Activated CD4-positive, alpha-beta T cell treated with anti-CD3 and anti-CD28 coated beads for 36 hours (primary cell): ENCODE data around the gene CCDC15. TPM values are rescaled to one million over a fixed set of nuclear protein-coding genes. Genes with fewer than 3 reads are reported as not detected.

Experiments used
- ATAC-seq: fragments of 200-7000 bp; cut with Tn5 transposase; one replicate; pipeline ENCODE4 v1.10.0; 2021; ENCODE audit warnings: mild to moderate bottlenecking, moderate library complexity
- CTCF ChIA-PET: fragments of 350-600 bp; sonication (Branson Sonifier 250); formaldehyde crosslinking; loops from one replicate; lab custom pipeline; 2021; ENCODE audit warnings: antibody characterized with exemption; lab: Charles Lee
- POLR2A ChIA-PET: fragments of 350-600 bp; sonication (Branson Sonifier 250); formaldehyde crosslinking; loops from one replicate; lab custom pipeline; 2021; ENCODE audit warnings: antibody characterized with exemption, inconsistent platforms; lab: Charles Lee
- DNase-seq: peaks from one replicate; pipeline ENCODE4 v3.0.0-alpha.2; 2020
- H3K27ac Mint-ChIP-seq: one replicate; pipeline ENCODE4 v1.8.0; 2021; ENCODE audit warnings: mixed read lengths
- H3K27me3 Mint-ChIP-seq: one replicate; pipeline ENCODE4 v1.8.0; 2021; ENCODE audit warnings: mixed read lengths
- H3K36me3 Mint-ChIP-seq: one replicate; pipeline ENCODE4 v1.8.0; 2021; ENCODE audit warnings: low read depth, mixed read lengths
- H3K4me1 Mint-ChIP-seq: one replicate; pipeline ENCODE4 v1.8.0; 2021; ENCODE audit warnings: mixed read lengths
- H3K4me3 Mint-ChIP-seq: one replicate; pipeline ENCODE4 v1.8.0; 2021; ENCODE audit warnings: mild to moderate bottlenecking, moderate library complexity, mixed read lengths
- H3K9me3 Mint-ChIP-seq: one replicate; pipeline ENCODE4 v1.8.0; 2021; ENCODE audit warnings: low read depth, mixed read lengths
- intact Hi-C, 2 experiments: fragments of 100-400 bp; cut with DNase I in 1 of 2; cut with micrococcal nuclease in 1 of 2; formaldehyde crosslinking; loops; one replicate each; pipeline versions ENCODE4 v1.14.2 to v1.15.1; 2022 to 2024; cut with DNase I, micrococcal nuclease
- total RNA-seq, 2 experiments: library from RNA; stranded (reverse); gene quantifications; one replicate each; pipeline ENCODE4 v1.2.3, GENCODE V29; 2021

Gene CCDC15
- total RNA-seq, 2 experiments from 2014 or later: 5.6 to 6.7 TPM

DNA sequence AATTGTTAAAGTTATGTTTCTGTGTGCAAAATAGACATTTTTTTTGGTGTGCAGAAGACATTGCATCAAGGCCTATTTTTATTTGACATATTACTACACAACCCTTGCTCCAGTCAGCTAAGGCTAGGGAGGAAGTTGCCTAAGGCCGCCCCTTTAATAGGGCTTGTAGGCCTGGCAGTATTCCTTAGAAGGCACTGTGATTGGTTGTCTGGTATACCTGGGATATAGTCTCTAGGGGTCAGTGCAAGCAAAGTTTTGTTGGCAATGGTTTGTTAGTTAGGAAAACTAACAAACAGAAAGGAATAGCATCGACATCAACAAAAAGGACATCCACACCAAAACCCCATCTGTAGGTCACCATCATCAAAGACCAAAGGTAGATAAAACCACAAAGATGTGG is 16.9 kb downstream of the CCDC15 start:
- intact Hi-C loops: no loop called here
- Mint-ChIP-seq H3K9me3 (no peaks in the 10 kb centered on the region), H3K36me3 (no peaks in the 10 kb centered on the region), H3K4me1 (no peaks in the 10 kb centered on the region), H3K27me3 (no peaks in the 10 kb centered on the region), H3K27ac (no peak overlapping the region), H3K4me3 (no peak overlapping the region)
- CTCF ChIA-PET: no interaction called here
- POLR2A ChIA-PET: no interaction called here
- no peak for DNase-seq
- ATAC-seq: no peak

DNA sequence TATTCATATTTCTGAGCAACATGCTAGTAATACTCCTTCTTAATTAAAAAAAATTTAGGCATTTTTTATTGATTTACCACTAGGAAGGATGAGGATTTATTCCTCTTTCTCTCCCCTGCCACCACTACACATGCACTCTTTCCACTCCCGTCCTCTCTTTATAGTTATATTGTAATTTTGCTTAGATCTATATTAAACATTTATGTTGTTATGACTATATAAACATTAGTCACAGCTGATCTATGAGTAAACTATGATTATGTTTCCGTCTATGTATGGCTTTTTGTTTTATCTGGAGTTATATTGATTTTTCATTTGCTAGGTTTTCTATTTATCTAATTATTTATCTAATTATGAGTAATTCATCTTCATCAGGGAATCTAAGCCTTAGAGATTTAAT is 17.8 kb downstream of the CCDC15 start:
- H3K36me3 Mint-ChIP-seq: no peaks in the 10 kb centered on the region
- POLR2A ChIA-PET: no interaction called here
- CTCF ChIA-PET: no interaction called here

DNA sequence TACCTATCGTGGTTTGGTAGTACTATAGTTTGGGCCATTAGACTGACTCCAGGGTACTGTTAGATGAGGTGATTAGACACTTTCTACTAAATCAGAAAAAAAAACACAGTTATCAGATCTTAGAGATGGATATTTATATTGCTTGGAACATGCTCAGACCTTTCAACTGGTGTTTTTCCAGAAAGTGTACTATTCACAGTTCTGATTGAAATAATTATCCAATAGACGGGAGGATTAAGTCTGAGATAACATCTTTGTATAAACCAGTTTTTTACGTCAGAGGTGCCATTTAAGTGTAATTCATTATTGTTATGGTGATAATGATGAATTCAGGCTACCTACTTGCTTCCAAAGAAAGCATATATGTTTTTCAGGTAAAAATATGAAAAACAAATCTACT is 22.5 kb downstream of the CCDC15 start:
- DNase-seq (no peak), ATAC-seq (no peak)
- intact Hi-C loops: no loop called here
- Mint-ChIP-seq H3K9me3 (peaks cover 17% of the 10 kb centered on the region), H3K4me1 (no peaks in the 10 kb centered on the region), H3K4me3 (no peak overlapping the region), H3K27me3 (no peaks in the 10 kb centered on the region), H3K27ac (no peak overlapping the region), H3K36me3 (peaks cover 34% of the 10 kb centered on the region)
- ChIA-PET POLR2A (no interaction called here), CTCF (no interaction called here)

More for the DNA sequence above, 17.8 kb downstream of the CCDC15 start:
- Mint-ChIP-seq H3K9me3 (no peaks in the 10 kb centered on the region), H3K4me3 (no peak overlapping the region), H3K27ac (no peak overlapping the region), H3K27me3 (no peaks in the 10 kb centered on the region), H3K4me1 (no peaks in the 10 kb centered on the region)
- no peak for DNase-seq
- intact Hi-C loops: no loop called here
- no peak for ATAC-seq

DNA sequence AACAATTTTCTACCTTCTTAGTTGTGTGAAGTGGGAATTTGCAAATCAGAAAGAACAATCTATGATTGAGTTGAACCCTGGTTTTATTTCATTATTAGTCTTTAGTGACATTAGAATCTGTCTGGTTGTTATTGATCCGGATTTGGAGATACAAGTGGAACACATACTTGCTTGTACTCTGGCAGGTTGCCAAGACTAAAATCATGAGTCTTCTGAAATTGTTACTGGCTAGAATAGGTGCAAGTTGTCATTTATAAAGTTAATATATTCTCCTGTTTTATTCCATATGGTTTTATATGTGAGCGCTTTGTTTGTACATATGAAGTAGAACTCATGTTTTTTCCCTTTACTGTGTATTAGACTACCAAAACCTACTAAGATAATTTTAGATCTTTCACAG is 23.0 kb downstream of the CCDC15 start:
- intact Hi-C loops: no loop called here
- no peaks in the 10 kb centered on the region for H3K27me3 Mint-ChIP-seq
- no peak for ATAC-seq
- no peak overlapping the region for H3K4me3 Mint-ChIP-seq
- no peaks in the 10 kb centered on the region for H3K4me1 Mint-ChIP-seq
- H3K36me3 Mint-ChIP-seq: peaks cover 39% of the 10 kb centered on the region
- POLR2A ChIA-PET: no interaction called here
- no peak for DNase-seq
- peaks cover 19% of the 10 kb centered on the region for H3K9me3 Mint-ChIP-seq
- CTCF ChIA-PET: no interaction called here
- no peak overlapping the region for H3K27ac Mint-ChIP-seq

GRCh38 chr11:124978316-124978715 is 24.3 kb downstream of the CCDC15 start:
- ChIA-PET POLR2A (no interaction called here), CTCF (interaction anchor here (0.6 kb wide), 1 partner anchor 77 kb away, joined by 4 read pairs; no protein-coding TSS in a partner anchor)
- H3K27ac Mint-ChIP-seq: no peak overlapping the region
- H3K36me3 Mint-ChIP-seq: peaks cover 52% of the 10 kb centered on the region
- H3K27me3 Mint-ChIP-seq: no peaks in the 10 kb centered on the region
- DNase-seq (no peak), ATAC-seq (no peak)
- no peaks in the 10 kb centered on the region for H3K4me1 Mint-ChIP-seq
- H3K4me3 Mint-ChIP-seq: no peak overlapping the region
- intact Hi-C loops: no loop called here
- H3K9me3 Mint-ChIP-seq: peaks cover 22% of the 10 kb centered on the region

- ATAC-seq (no peak), DNase-seq (no peak)
- peaks cover 22% of the 10 kb centered on the region for H3K9me3 Mint-ChIP-seq
- no peak overlapping the region for H3K27ac Mint-ChIP-seq
- peaks cover 61% of the 10 kb centered on the region for H3K36me3 Mint-ChIP-seq
- no peak overlapping the region for H3K4me3 Mint-ChIP-seq
- intact Hi-C loops: no loop called here
- no peaks in the 10 kb centered on the region for H3K4me1 Mint-ChIP-seq
- CTCF ChIA-PET: interaction anchor here (0.6 kb wide), 1 partner anchor 142 kb away, joined by 3 read pairs; no protein-coding TSS in a partner anchor
- POLR2A ChIA-PET: no interaction called here
- no peaks in the 10 kb centered on the region for H3K27me3 Mint-ChIP-seq
Measured at GRCh38 chr11:124982043-124982442, 28.0 kb downstream of the CCDC15 start.

GRCh38 chr11:124983674-124984511 is 29.9 kb downstream of the CCDC15 start:
- Mint-ChIP-seq H3K27me3 (no peaks in the 10 kb centered on the region), H3K4me3 (no peak overlapping the region), H3K9me3 (peaks cover 22% of the 10 kb centered on the region), H3K36me3 (peaks cover 56% of the 10 kb centered on the region), H3K27ac (no peak overlapping the region), H3K4me1 (no peaks in the 10 kb centered on the region)
- no peak for DNase-seq
- CTCF ChIA-PET: interaction anchor here (0.6 kb wide), 1 partner anchor 1549 kb away, joined by 3 read pairs; no protein-coding TSS in a partner anchor
- no peak for ATAC-seq
- POLR2A ChIA-PET: no interaction called here
- intact Hi-C loops: no loop called here

DNA sequence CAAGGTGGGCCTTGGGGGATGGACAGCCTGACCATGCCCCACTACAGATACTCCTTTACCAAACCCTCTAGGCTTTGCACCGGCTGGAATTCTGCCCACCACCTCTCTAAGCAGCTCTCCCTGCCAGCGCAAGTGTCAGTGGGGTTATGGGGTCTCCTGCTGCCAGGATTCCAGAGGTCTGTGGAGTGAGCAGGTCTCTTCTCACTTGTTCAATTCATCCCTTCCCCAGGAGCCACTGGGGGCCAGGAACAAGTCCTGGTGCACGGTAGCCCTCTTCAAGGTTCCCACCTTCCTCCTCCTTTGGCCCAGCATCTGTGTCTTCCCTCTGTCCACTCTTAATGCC is 30.5 kb downstream of the CCDC15 start:
- no peak overlapping the region for H3K27ac Mint-ChIP-seq
- peaks cover 51% of the 10 kb centered on the region for H3K36me3 Mint-ChIP-seq
- ChIA-PET POLR2A (no interaction called here), CTCF (no interaction called here)
- intact Hi-C loops: no loop called here
- H3K27me3 Mint-ChIP-seq: no peaks in the 10 kb centered on the region
- no peak overlapping the region for H3K4me3 Mint-ChIP-seq
- no peaks in the 10 kb centered on the region for H3K4me1 Mint-ChIP-seq
- H3K9me3 Mint-ChIP-seq: peaks cover 19% of the 10 kb centered on the region
- no peak for ATAC-seq
- DNase-seq: no peak

- intact Hi-C loops: no loop called here
- ChIA-PET POLR2A (no interaction called here), CTCF (interaction anchor here (0.6 kb wide), 1 partner anchor 250 kb away, joined by 3 read pairs; no protein-coding TSS in a partner anchor)
- H3K27ac Mint-ChIP-seq: no peak overlapping the region
- H3K4me1 Mint-ChIP-seq: no peaks in the 10 kb centered on the region
- H3K4me3 Mint-ChIP-seq: no peak overlapping the region
- peaks cover 2% of the 10 kb centered on the region for H3K9me3 Mint-ChIP-seq
- H3K36me3 Mint-ChIP-seq: peaks cover 28% of the 10 kb centered on the region
- no peak for DNase-seq
- ATAC-seq: no peak
- no peaks in the 10 kb centered on the region for H3K27me3 Mint-ChIP-seq
Measured at GRCh38 chr11:124987096-124987495, 33.1 kb downstream of the CCDC15 start.

DNA sequence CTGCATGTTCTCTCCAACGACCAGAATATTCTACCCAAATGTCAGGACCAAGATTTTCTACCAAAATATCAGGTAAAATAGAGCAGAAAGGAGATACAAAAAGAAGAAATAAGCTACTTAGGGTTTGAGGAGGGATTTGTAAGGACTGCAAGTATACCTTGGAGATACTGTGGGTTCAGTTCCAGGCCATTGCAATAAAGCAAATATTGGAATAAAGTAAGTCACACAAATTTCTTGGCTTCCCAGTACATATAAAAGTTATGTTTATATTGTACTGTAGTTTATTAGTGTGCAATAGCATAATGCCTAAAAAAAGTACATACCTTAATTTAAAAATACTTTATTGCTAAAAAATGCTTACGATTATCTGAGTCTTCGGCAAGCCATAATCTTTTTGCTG is 34.1 kb downstream of the CCDC15 start:
- POLR2A ChIA-PET: no interaction called here
- intact Hi-C loops: no loop called here
- CTCF ChIA-PET: no interaction called here
- Mint-ChIP-seq H3K27ac (no peak overlapping the region), H3K9me3 (no peaks in the 10 kb centered on the region), H3K27me3 (no peaks in the 10 kb centered on the region), H3K4me1 (no peaks in the 10 kb centered on the region), H3K4me3 (no peak overlapping the region), H3K36me3 (peaks cover 19% of the 10 kb centered on the region)
- ATAC-seq (no peak), DNase-seq (no peak)

- Mint-ChIP-seq H3K27ac (no peak overlapping the region), H3K27me3 (no peaks in the 10 kb centered on the region), H3K9me3 (peaks cover 14% of the 10 kb centered on the region), H3K4me1 (no peaks in the 10 kb centered on the region), H3K4me3 (no peak overlapping the region), H3K36me3 (peaks cover 34% of the 10 kb centered on the region)
- ChIA-PET POLR2A (no interaction called here), CTCF (interaction anchor here (0.7 kb wide), 1 partner anchor 1570 kb away, joined by 4 read pairs; no protein-coding TSS in a partner anchor)
- intact Hi-C loops: no loop called here
- ATAC-seq (no peak), DNase-seq (no peak)
Measured at GRCh38 chr11:125001079-125001778, 47.2 kb downstream of the CCDC15 start.

- ChIA-PET POLR2A (no interaction called here), CTCF (no interaction called here)
- intact Hi-C loops: no loop called here
- Mint-ChIP-seq H3K27ac (no peak overlapping the region), H3K27me3 (no peaks in the 10 kb centered on the region), H3K36me3 (peaks cover 39% of the 10 kb centered on the region), H3K9me3 (peaks cover 14% of the 10 kb centered on the region), H3K4me3 (no peak overlapping the region), H3K4me1 (no peaks in the 10 kb centered on the region)
- no peak for ATAC-seq
- DNase-seq: no peak
Measured at GRCh38 chr11:125001849-125002248, 47.8 kb downstream of the CCDC15 start.
